Adrenal gland (tissue), 12 donors: ENCODE data around the gene TRIM8. TPM values are rescaled to one million over a fixed set of nuclear protein-coding genes. Genes with fewer than 3 reads are reported as not detected.

Source experiments
- DNase-seq, 7 donors: peaks; one replicate each; pipeline ENCODE4 v3.0.0-alpha.2; 2019 to 2020
- H3K27ac ChIP-seq, 5 donors: fragments of 200-600 bp; sonication (generic) in 4 of 5; 1 replicate in 3 of 5; 2 replicates in 2 of 5; pipeline versions ENCODE4 v1.5.1 to v1.8.0; 2016 to 2020; ENCODE audit warnings: mild to moderate bottlenecking in 1 of 5
- H3K27me3 ChIP-seq: fragments of 200-600 bp; 2 replicates; pipeline ENCODE4 v1.8.0; 2021
- H3K36me3 ChIP-seq, 2 donors: fragments of 200-600 bp; replicated peaks in 1 of 2; 1 replicate in 1 of 2; 2 replicates in 1 of 2; pipeline versions ENCODE4 v1.5.1 to v1.8.0; 2018 to 2022
- H3K4me1 ChIP-seq, 2 donors: fragments of 200-600 bp; replicated peaks in 1 of 2; 1 replicate in 1 of 2; 2 replicates in 1 of 2; pipeline versions ENCODE4 v1.5.1 to v1.8.0; 2018 to 2021
- H3K4me3 ChIP-seq, 4 donors: fragments of 200-600 bp; sonication (generic) in 3 of 4; one replicate each; pipeline ENCODE4 v1.5.1; 2016 to 2018
- H3K9me3 ChIP-seq, 3 donors: fragments of 200-600 bp; sonication (generic) in 1 of 3; replicated peaks in 1 of 3; 1 replicate in 2 of 3; 2 replicates in 1 of 3; pipeline versions ENCODE4 v1.5.1 to v1.8.0; 2016 to 2021
- POLR2A ChIP-seq, 2 donors: fragments of 450-650 bp; IDR thresholded peaks; one replicate each; pipeline ENCODE4 v1.6.1; 2017; ENCODE audit warnings: antibody characterized with exemption in 2 of 2, mild to moderate bottlenecking in 2 of 2, moderate library complexity in 1 of 2
- WGBS, 4 donors: extraction: QIAGEN DNeasy Blood & Tissue Kit in 2 of 4; methylation state at CpG; one replicate each; pipeline versions ENCODE4 v1.1.5 to v1.1.7; 2013 to 2017; 5-methylcytosine and 5-hydroxymethylcytosine counted together
- intact Hi-C, 2 donors: fragments of 100-400 bp; cut with DNase I; formaldehyde crosslinking; loops; one replicate each; pipeline versions ENCODE4 v1.14.1 to v1.15.0; 2022 to 2023
- polyA plus RNA-seq, 3 donors: library from polyadenylated mRNA; stranded (reverse); fragments of 200-250 nt in 2 of 3; fragments of 350-450 nt in 1 of 3; fragmentation: Illumina TruSeq in 1 of 3; extraction: RNeasy Lipid Tissue Mini Kit (QIAGEN cat#74804) in 1 of 3; gene quantifications; one replicate each; pipeline ENCODE4 v1.2.3, GENCODE V29; 2013 to 2014
- total RNA-seq, 9 donors: library from RNA; depleted of rRNA in 4 of 9; stranded (reverse); fragments of >200 nt in 4 of 9; fragments of 120-200 nt in 1 of 9; fragmentation: NEBNext Ultra II Directional in 1 of 9; extraction: Animal tissue kit (Norgen Biotek cat#: 25700) in 1 of 9; gene quantifications; one replicate each; pipeline versions ENCODE4 v1.1.0 to v1.2.4, GENCODE V29; 2013 to 2023
- TF ChIP-seq, protein P1 (sequence below), 6 experiments: fragments of 450-650 bp in 4 of 6; fragments of 200-600 bp in 2 of 6; sonication (generic) in 1 of 6; IDR thresholded peaks; 1 replicate in 5 of 6; 2 replicates in 1 of 6; pipeline versions ENCODE4 v1.5.1 to v1.8.0; 2016 to 2021; ENCODE audit warnings: antibody characterized with exemption in 6 of 6, mild to moderate bottlenecking in 2 of 6, moderate library complexity in 1 of 6
- donor health status: healthy with polysubstance abuse.
- donor health status: Bipolar disorder and iron deficiency.
- donor health status: DM: yes; HTN: yes; CAD: no.
- donor health status: DM: no; HTN: no; CAD: no.
- donor health status: DM: no; HTN: no; CAD: no.
- donor health status: DM: yes; HTN: yes; CAD: no.

Gene TRIM8
- total and polyA plus RNA-seq, 12 donors: 21.6 to 175 (median 116) TPM

DNA sequence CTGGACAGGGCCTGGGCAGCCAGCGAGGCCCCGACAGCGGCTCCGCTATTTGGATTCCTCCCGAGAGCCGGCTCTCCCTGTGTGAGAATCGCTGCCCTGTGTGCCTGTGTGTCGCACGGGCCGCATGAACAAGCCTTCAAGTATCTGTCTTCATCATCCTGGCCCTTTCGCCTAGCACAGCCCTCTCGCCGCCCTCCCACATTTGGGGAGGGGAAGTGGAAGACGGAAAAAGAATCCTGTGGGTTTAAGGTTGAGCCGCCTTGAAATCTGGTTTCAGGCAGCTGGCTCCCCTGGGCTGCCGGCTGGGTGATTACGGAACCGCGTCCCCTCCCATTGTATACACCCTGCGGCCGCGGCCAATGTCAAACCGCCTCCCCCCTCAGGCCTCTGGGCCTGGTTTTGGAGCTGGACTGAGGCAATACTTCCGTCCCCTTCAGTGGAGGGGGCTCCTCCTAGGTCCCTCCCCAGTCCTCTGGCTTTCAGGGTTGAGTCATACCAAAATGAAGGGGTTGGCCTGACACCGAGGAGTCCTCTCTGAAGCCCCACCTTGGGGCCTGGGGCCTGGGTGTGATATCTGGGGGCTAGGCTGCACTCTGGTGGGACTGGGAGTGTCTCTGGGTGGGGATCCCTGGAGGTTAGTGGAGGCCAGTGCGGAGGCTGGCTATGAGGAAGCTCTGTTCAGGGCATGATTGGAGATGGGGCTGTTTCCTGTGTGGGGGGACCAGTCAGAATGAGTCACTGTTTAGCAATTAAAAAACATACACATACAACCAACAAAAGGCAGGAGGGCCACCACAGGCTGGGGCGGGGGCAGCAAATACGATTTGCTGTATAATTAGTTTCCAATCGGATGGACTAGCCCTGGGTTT, 1.7 kb downstream of the TRIM8 start:
- no peaks in the 10 kb centered on the region for H3K9me3 ChIP-seq
- H3K27me3 ChIP-seq: no peaks in the 10 kb centered on the region
- H3K36me3 ChIP-seq: no peaks in the 10 kb centered on the region
- H3K4me1 ChIP-seq: peaks cover 44 to 51% of the 10 kb centered on the region in 2 donors
- 0 to 1% (median 0%) methylated on average over 19 to 29 of the region's 29 CpGs for WGBS, 4 donors
- H3K27ac ChIP-seq: peak overlapping the region; percentile 92 to 99 (median 97)
- H3K4me3 ChIP-seq: peak overlapping the region; percentile 53 to 86 (median 76)
- DNase-seq: peak; percentile 79 to 91 (median 87)
- TF ChIP-seq POLR2A (IDR thresholded peaks at IDR 0.05): peak; percentile 31 to 68
- TF ChIP-seq, protein P1, sequence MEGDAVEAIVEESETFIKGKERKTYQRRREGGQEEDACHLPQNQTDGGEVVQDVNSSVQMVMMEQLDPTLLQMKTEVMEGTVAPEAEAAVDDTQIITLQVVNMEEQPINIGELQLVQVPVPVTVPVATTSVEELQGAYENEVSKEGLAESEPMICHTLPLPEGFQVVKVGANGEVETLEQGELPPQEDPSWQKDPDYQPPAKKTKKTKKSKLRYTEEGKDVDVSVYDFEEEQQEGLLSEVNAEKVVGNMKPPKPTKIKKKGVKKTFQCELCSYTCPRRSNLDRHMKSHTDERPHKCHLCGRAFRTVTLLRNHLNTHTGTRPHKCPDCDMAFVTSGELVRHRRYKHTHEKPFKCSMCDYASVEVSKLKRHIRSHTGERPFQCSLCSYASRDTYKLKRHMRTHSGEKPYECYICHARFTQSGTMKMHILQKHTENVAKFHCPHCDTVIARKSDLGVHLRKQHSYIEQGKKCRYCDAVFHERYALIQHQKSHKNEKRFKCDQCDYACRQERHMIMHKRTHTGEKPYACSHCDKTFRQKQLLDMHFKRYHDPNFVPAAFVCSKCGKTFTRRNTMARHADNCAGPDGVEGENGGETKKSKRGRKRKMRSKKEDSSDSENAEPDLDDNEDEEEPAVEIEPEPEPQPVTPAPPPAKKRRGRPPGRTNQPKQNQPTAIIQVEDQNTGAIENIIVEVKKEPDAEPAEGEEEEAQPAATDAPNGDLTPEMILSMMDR (IDR thresholded peaks at IDR 0.05): peak in 1 of 6 experiments; percentile 17
- intact Hi-C loops: no loop called here

DNA sequence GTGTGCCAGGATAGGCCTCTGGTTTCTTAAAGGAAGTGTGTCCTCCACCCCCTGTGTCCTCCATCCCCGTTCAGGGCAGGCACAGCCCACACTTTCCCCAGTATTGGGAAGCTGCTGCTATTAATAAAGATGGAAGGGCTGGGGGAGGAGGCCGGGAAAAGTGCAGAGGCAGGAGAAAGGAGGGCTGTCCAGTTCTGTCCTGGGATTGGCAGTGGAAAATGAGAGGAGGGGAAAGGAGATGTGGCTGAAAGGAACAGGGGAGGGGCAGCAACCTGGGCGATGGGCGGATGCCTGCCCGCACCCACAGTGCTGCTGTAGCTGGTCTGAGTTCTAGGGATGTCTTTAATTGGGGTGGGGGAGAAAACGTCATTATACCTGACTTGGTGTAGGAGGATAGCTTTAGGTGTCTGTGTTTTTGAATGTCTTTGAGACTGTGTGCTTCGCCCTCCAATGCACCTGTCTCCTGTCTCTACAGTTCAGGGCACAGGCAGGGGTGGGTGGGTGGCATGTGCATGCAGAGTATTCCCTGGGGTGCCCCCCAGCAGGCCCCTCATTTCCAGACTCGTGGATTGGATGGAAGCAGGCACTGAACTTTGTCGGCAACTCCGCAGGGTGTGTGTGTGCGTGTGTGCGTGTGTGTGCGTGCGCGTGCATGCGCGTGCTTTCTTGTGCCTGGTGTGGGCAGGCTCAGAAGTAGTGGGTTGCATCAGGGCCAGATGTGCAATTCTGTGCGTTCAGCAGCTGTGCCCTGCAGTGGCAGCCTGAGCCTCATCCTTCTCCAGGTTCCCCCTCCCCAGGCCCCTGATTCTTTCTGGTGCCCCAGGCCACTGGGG, 2.5 kb downstream of the TRIM8 start:
- peak in 4 of 7 donors; percentile 64 to 75 (median 73) for DNase-seq
- Histone ChIP-seq H3K9me3 (no peaks in the 10 kb centered on the region), H3K4me1 (peaks cover 52% of the 10 kb centered on the region in 2 donors), H3K27me3 (no peaks in the 10 kb centered on the region), H3K36me3 (peaks cover 0 to 4% of the 10 kb centered on the region in 2 donors), H3K27ac (peak overlapping the region; percentile 92 to 99 (median 97)), H3K4me3 (peak overlapping the region in 3 of 4 donors; percentile 28 to 82 (median 69))
- intact Hi-C loops: no loop called here
- 17 to 23% (median 21%) methylated on average over 15 to 18 of the region's 18 CpGs for WGBS, 4 donors
- TF ChIP-seq, protein P1 (IDR thresholded peaks at IDR 0.05): no peak
- TF ChIP-seq POLR2A (IDR thresholded peaks at IDR 0.05): no peak

DNA sequence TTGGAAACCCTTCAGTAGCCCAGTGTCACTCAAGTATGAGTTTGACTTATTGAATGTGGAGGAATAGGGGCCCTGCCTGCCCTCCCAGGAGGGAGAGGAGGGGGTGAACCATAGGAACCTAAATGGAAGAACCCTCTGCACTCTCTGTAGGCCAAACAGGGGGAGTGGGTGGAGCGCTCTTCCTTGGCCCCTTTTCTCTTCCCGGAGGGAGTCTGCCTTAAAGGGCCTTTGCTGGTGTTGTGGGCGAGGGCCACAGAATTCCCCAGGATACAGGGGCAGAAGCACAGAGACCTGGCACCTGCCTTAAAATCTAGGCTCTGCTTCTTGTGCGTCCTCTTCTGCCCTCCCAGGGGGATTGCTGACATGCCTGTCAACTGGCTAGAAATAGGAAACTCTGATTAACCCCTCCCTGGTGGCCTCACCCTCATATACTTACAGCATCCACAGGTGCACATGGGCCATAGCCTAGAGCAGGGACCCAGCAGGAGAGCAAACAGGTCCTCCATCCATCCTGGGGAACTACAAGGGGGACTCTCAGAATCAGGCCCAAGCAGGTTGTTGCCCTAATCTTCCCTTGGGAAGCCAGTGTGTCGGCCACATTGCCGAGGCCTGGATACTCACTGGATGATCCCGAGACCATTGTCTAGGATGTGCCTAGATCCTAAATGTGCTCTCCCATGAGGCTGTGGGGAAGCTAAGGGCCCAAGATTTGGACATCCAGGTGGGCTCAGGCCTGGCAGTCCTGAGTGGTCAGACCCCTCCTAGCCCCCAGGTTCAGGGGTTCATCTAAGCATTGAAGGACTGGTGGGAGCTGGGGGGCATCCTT, 3.4 kb downstream of the TRIM8 start:
- H3K27me3 ChIP-seq: no peaks in the 10 kb centered on the region
- H3K36me3 ChIP-seq: peaks cover 0 to 10% of the 10 kb centered on the region in 2 donors
- TF ChIP-seq, protein P1 (IDR thresholded peaks at IDR 0.05): no peak
- no peak for TF ChIP-seq POLR2A (IDR thresholded peaks at IDR 0.05)
- peaks cover 56 to 59% of the 10 kb centered on the region in 2 donors for H3K4me1 ChIP-seq
- DNase-seq: no peak
- 54 to 62% (median 56%) methylated on average over 4 to 7 of the region's 7 CpGs for WGBS, 4 donors
- intact Hi-C loops: no loop called here
- H3K4me3 ChIP-seq: peak overlapping the region in 1 of 4 donors; percentile 82
- peak overlapping the region in 2 of 5 donors; percentile 97 to 98 for H3K27ac ChIP-seq
- H3K9me3 ChIP-seq: no peaks in the 10 kb centered on the region
